Sigmoid colon (tissue), 7 donors: ENCODE data around the gene CASR. TPM values are rescaled to one million over a fixed set of nuclear protein-coding genes. Genes with fewer than 3 reads are reported as not detected.

Source experiments
- DNase-seq: peaks from one replicate; pipeline ENCODE4 v3.0.0-alpha.2; 2019
- H3K27ac ChIP-seq, 4 donors: fragments of 200-600 bp; sonication (generic); one replicate each; pipeline ENCODE4 v1.5.1; 2016 to 2019; ENCODE audit warnings: mild to moderate bottlenecking in 1 of 4
- H3K27me3 ChIP-seq, 3 donors: fragments of 200-600 bp; sonication (generic); one replicate each; pipeline ENCODE4 v1.5.1; 2019; ENCODE audit warnings: mild to moderate bottlenecking in 1 of 3
- H3K36me3 ChIP-seq, 4 donors: fragments of 200-600 bp; sonication (generic); one replicate each; pipeline ENCODE4 v1.5.1; 2016 to 2019
- H3K4me1 ChIP-seq, 4 donors: fragments of 200-600 bp; sonication (generic); one replicate each; pipeline ENCODE4 v1.5.1; 2017 to 2019
- H3K4me3 ChIP-seq, 4 donors: fragments of 200-600 bp; sonication (generic); one replicate each; pipeline ENCODE4 v1.5.1; 2017 to 2019; ENCODE audit warnings: mild to moderate bottlenecking in 2 of 4, moderate library complexity in 1 of 4
- H3K9me3 ChIP-seq, 4 donors: fragments of 200-600 bp in 3 of 4; sonication (generic) in 3 of 4; one replicate each; pipeline versions ENCODE4 v1.5.1 to v1.6.1; 2013 to 2019
- CTCF ChIP-seq, 4 experiments: fragments of 450-650 bp in 3 of 4; fragments of 200-600 bp in 1 of 4; IDR thresholded peaks; one replicate each; pipeline ENCODE4 v1.5.1; 2016 to 2019; ENCODE audit warnings: antibody characterized with exemption in 4 of 4, mild to moderate bottlenecking in 3 of 4, moderate library complexity in 2 of 4
- EP300 ChIP-seq, 4 donors: sonication (generic); formaldehyde crosslinking; IDR thresholded peaks; one replicate each; pipeline ENCODE4 v1.6.1; 2017; ENCODE audit warnings: antibody characterized with exemption in 4 of 4
- POLR2A ChIP-seq, 2 donors: fragments of 450-650 bp; IDR thresholded peaks; one replicate each; pipeline ENCODE4 v1.6.1; 2016; ENCODE audit warnings: antibody characterized with exemption in 2 of 2, mild to moderate bottlenecking in 2 of 2, moderate library complexity in 2 of 2
- POLR2AphosphoS5 ChIP-seq, 4 donors: sonication (generic); formaldehyde crosslinking; IDR thresholded peaks; one replicate each; pipeline ENCODE4 v1.6.1; 2017; ENCODE audit warnings: antibody characterized with exemption in 4 of 4
- WGBS, 2 donors: extraction: QIAGEN DNeasy Blood & Tissue Kit; methylation state at CpG; one replicate each; pipeline ENCODE4 v1.1.7; 2013; 5-methylcytosine and 5-hydroxymethylcytosine counted together
- intact Hi-C: fragments of 100-400 bp; cut with DNase I; formaldehyde crosslinking; loops from one replicate; pipeline ENCODE4 v1.15.1; 2023
- polyA plus RNA-seq, 3 donors: library from polyadenylated mRNA; stranded (reverse); fragments of 200-250 nt; gene quantifications; one replicate each; pipeline ENCODE4 v1.2.3, GENCODE V29; 2013
- total RNA-seq, 4 donors: library from RNA; depleted of rRNA; stranded (reverse); fragments of >200 nt; gene quantifications; one replicate each; pipeline ENCODE4 v1.1.0, GENCODE V29; 2016
- donor health status: healthy with polysubstance abuse.
- donor health status: Bipolar disorder and iron deficiency.
- donor health status: healthy.

The CASR gene
- total and polyA plus RNA-seq, 7 donors = under 0.01 to 0.14 (median under 0.01) TPM; not detected in 2

DNA sequence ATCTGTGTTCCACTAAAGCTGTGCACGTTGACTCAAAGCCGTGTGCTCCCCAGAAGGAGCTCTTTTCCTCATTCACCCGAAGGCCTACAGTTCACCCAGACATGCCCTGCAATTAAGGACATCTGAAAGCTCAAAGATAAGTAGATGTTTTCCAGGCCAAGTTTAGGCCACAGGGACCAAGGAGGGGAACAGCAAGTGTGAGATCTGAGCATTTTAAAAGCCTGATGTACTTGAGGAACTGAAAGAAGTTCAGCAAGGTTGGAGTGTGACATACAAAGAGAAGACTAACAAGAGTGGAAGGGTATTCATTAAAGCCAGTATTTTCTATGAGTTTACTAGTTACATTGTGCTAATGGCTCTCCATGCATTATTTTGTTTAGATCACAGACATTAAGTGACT is 68.0 kb downstream of the CASR start:
- intact Hi-C loops = no loop called here
- H3K27me3 ChIP-seq = no peaks in the 10 kb centered on the region
- no peak overlapping the region for H3K27ac ChIP-seq
- no peak for TF ChIP-seq POLR2A (IDR thresholded peaks at IDR 0.05)
- no peak for TF ChIP-seq CTCF (IDR thresholded peaks at IDR 0.05)
- WGBS, 2 donors = 58 to 65% methylated on average over 3 of the region's 3 CpGs
- H3K4me3 ChIP-seq = no peak overlapping the region
- no peaks in the 10 kb centered on the region for H3K4me1 ChIP-seq
- H3K9me3 ChIP-seq = no peaks in the 10 kb centered on the region
- no peak for DNase-seq
- H3K36me3 ChIP-seq = no peaks in the 10 kb centered on the region

- H3K36me3 ChIP-seq = no peaks in the 10 kb centered on the region
- no peak overlapping the region for H3K27ac ChIP-seq
- TF ChIP-seq EP300 (IDR thresholded peaks at IDR 0.05) (no peak), CTCF (IDR thresholded peaks at IDR 0.05) (no peak)
- H3K9me3 ChIP-seq = no peaks in the 10 kb centered on the region
- no peak overlapping the region for H3K4me3 ChIP-seq
- 55 to 63% methylated on average over 1 of the region's 1 CpG for WGBS, 2 donors
- DNase-seq = no peak
- intact Hi-C loops = no loop called here
- H3K27me3 ChIP-seq = no peaks in the 10 kb centered on the region
- peaks cover 0 to under 1% (median 0%) of the 10 kb centered on the region in 4 donors for H3K4me1 ChIP-seq
Observed at GRCh38 chr3:122253581-122253980, 70.1 kb downstream of the CASR start.

DNA sequence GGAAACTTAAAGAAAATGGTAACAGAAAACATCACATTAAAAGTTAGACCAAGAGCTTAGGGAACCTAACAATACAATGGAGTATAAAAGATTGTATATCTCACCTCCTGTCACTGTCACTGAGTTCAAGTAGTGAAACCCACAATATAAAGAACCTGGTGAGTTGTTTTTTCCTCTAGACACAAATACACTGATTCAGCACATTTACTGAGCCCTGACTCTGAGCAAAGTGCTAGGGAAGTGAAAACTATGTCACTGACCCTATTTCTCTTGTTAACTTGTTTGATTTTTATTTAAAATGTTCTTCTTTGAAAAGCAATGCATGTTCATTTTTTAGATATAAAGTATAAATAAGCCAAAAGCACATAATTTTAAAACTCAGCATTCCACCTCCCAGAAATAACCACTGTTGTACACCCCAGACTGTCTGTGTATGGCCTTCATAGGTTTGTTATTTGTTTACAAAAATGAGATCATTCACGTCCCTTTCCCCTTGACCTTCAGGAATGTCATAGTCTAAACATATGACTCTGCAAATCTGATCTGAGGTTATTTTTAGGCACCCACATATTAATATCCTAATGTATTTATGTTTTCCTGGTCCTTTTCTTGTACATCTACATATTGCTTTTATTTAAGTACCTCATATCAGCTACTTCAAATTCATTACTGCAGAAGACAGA is 72.4 kb downstream of the CASR start:
- Histone ChIP-seq H3K4me1 (peaks cover 0 to 5% (median 0%) of the 10 kb centered on the region in 4 donors), H3K4me3 (no peak overlapping the region), H3K9me3 (no peaks in the 10 kb centered on the region), H3K36me3 (no peaks in the 10 kb centered on the region), H3K27ac (no peak overlapping the region), H3K27me3 (no peaks in the 10 kb centered on the region)
- no peak for DNase-seq
- no peak for TF ChIP-seq POLR2AphosphoS5 (IDR thresholded peaks at IDR 0.05)
- TF ChIP-seq CTCF (IDR thresholded peaks at IDR 0.05) = no peak
- no peak for TF ChIP-seq POLR2A (IDR thresholded peaks at IDR 0.05)
- no peak for TF ChIP-seq EP300 (IDR thresholded peaks at IDR 0.05)
- 24 to 36% methylated on average over 1 of the region's 1 CpG for WGBS, 2 donors
- intact Hi-C loops = no loop called here

DNA sequence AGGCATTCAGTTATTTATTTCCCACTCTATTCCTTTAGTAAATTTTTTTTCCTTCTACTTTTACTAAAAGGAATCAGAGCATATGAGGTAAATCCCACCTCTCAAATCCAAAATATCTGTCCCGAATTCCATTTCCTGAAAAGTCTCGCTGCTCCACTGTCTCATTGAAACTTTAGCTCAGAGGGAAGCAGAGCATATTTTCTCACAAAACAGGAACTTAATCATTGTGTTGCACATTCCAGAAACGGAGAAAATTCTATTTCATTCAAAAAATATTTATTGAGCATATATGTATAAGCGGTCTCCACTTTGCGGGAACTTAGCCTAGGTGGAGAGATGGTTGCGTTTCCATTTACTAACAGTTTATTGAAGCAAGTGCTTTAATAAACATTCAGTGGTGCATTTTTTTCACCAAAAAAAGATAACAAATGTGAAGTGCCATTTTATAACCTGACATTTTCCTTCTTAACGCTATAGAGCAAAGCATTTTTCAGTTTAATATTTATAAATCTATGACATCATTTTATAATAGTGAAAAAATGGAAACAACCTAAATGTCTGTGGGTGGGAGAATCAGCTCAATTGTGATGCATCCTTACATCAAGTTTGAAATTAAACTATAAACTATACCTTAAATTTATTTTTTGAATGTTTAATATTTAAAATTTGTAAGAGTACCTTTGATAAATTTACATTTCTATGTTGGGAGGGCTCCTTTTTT is 74.3 kb downstream of the CASR start:
- WGBS, 2 donors = 80 to 81% methylated on average over 7 of the region's 7 CpGs
- DNase-seq = no peak
- intact Hi-C loops = no loop called here

More for the DNA sequence above, 74.3 kb downstream of the CASR start:
- H3K4me3 ChIP-seq = no peak overlapping the region
- H3K36me3 ChIP-seq = no peaks in the 10 kb centered on the region
- TF ChIP-seq EP300 (IDR thresholded peaks at IDR 0.05) (no peak), CTCF (IDR thresholded peaks at IDR 0.05) (no peak)
- H3K27ac ChIP-seq = no peak overlapping the region
- H3K4me1 ChIP-seq = peaks cover 0 to 5% (median 0%) of the 10 kb centered on the region in 4 donors
- H3K9me3 ChIP-seq = no peaks in the 10 kb centered on the region
- H3K27me3 ChIP-seq = no peaks in the 10 kb centered on the region
